ENCODE measurements around the gene ZBTB7C. TPM values are rescaled to one million over a fixed set of nuclear protein-coding genes. Genes with fewer than 3 reads are reported as not detected.
A peak's percentile ranks its signal among the peaks of the same experiment; 100 is the strongest.

The ZBTB7C gene
- total RNA-seq, 1 donor from 2014 or later: 0.61 TPM

GRCh38 chr18:48356151-48356745 lies 52.9 kb downstream of the ZBTB7C start:
- H3K36me3 Mint-ChIP-seq (ENCODE audit: low read depth): no peaks in the 10 kb centered on the region
- no peaks in the 10 kb centered on the region for H3K27me3 Mint-ChIP-seq (ENCODE audit: low read depth)
- no peak for DNase-seq (ENCODE audit: low read depth, low spot score)
- H3K4me3 Mint-ChIP-seq: no peak overlapping the region
- peaks cover 4% of the 10 kb centered on the region for H3K4me1 Mint-ChIP-seq
- peaks cover 4% of the 10 kb centered on the region for H3K9me3 Mint-ChIP-seq
- no peak overlapping the region for H3K27ac Mint-ChIP-seq (ENCODE audit: unreplicated experiment)
- no peak for TF ChIP-seq CTCF (conservative IDR thresholded peaks at IDR 0.05)

- Mint-ChIP-seq H3K4me1 (peaks cover 9% of the 10 kb centered on the region), H3K4me3 (no peak overlapping the region), H3K36me3 (ENCODE audit: low read depth) (no peaks in the 10 kb centered on the region), H3K27ac (ENCODE audit: unreplicated experiment) (no peak overlapping the region), H3K9me3 (peaks cover 4% of the 10 kb centered on the region), H3K27me3 (ENCODE audit: low read depth) (no peaks in the 10 kb centered on the region)
- TF ChIP-seq CTCF (conservative IDR thresholded peaks at IDR 0.05): no peak
- DNase-seq (ENCODE audit: low read depth, low spot score): no peak
These were observed 53.7 kb downstream of the ZBTB7C start for GRCh38 chr18:48355276-48356115.

- peak overlapping the region; percentile 45 for H3K27ac Mint-ChIP-seq (ENCODE audit: unreplicated experiment)
- DNase-seq (ENCODE audit: low read depth, low spot score): no peak
- TF ChIP-seq CTCF (conservative IDR thresholded peaks at IDR 0.05): no peak
- H3K36me3 Mint-ChIP-seq (ENCODE audit: low read depth): no peaks in the 10 kb centered on the region
- no peak overlapping the region for H3K4me3 Mint-ChIP-seq
- H3K9me3 Mint-ChIP-seq: peaks cover 4% of the 10 kb centered on the region
- H3K27me3 Mint-ChIP-seq (ENCODE audit: low read depth): no peaks in the 10 kb centered on the region
- peaks cover 15% of the 10 kb centered on the region for H3K4me1 Mint-ChIP-seq
These were observed 54.4 kb downstream of the ZBTB7C start for GRCh38 chr18:48354746-48355260.

- no peak overlapping the region for H3K27ac Mint-ChIP-seq (ENCODE audit: unreplicated experiment)
- no peak overlapping the region for H3K4me3 Mint-ChIP-seq
- DNase-seq (ENCODE audit: low read depth, low spot score): no peak
- TF ChIP-seq CTCF (conservative IDR thresholded peaks at IDR 0.05): no peak
- H3K27me3 Mint-ChIP-seq (ENCODE audit: low read depth): no peaks in the 10 kb centered on the region
- H3K36me3 Mint-ChIP-seq (ENCODE audit: low read depth): no peaks in the 10 kb centered on the region
- H3K4me1 Mint-ChIP-seq: peaks cover 25% of the 10 kb centered on the region
- H3K9me3 Mint-ChIP-seq: no peaks in the 10 kb centered on the region
These were observed 57.0 kb downstream of the ZBTB7C start for GRCh38 chr18:48352051-48352755.

- DNase-seq (ENCODE audit: low read depth, low spot score): no peak
- no peak for TF ChIP-seq CTCF (conservative IDR thresholded peaks at IDR 0.05)
- no peaks in the 10 kb centered on the region for H3K27me3 Mint-ChIP-seq (ENCODE audit: low read depth)
- peaks cover 21% of the 10 kb centered on the region for H3K4me1 Mint-ChIP-seq
- H3K9me3 Mint-ChIP-seq: no peaks in the 10 kb centered on the region
- no peak overlapping the region for H3K27ac Mint-ChIP-seq (ENCODE audit: unreplicated experiment)
- no peak overlapping the region for H3K4me3 Mint-ChIP-seq
- H3K36me3 Mint-ChIP-seq (ENCODE audit: low read depth): no peaks in the 10 kb centered on the region
These were observed 57.8 kb downstream of the ZBTB7C start for GRCh38 chr18:48351216-48352050.

All from neural crest cell (in vitro differentiated cells).